ENCODE results near the gene SMARCD2.

The SMARCD2 gene

DNA sequence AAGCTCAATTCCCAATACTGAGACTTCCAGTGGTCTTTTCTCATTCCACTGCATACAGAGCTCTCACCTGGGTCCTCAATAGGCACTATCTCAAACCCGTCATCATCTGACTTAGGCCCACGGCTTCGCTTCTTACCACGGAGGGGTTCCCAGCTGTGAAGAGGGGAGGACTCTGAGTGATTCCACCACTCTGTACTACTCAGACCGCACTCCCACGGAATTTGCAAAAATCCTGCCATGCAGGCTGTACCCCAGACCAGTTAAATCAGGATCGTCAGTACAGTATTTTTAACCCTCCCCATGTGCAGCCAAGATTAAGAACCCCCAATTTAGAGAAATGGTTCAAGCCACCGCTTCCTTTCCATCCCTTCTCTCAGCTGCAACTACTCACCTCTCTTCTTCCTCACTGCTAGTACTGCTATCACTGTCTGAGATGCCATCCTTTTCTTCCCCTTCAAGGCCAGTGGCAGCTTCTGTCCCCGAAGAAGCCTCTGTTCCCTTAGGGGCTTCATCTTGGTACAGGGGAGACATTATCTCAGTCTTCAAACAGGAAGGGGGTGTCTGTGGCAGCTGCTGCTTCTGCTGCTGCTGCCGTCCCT, 21.4 kb downstream of the SMARCD2 start:
- H3K27ac ChIP-seq (ENCODE audit: low read length): no peak overlapping the region
- H3K4me1 ChIP-seq (ENCODE audit: control insufficient read depth, insufficient read depth, low read length): peaks cover 8% of the 10 kb centered on the region
- H3K27me3 ChIP-seq (ENCODE audit: control insufficient read depth in 1 of 2, insufficient read depth in 2 of 2, low read length in 2 of 2): no peaks in the 10 kb centered on the region
- peaks cover 76 to 78% of the 10 kb centered on the region in 2 donors for H3K36me3 ChIP-seq (ENCODE audit: control insufficient read depth in 2 of 2, insufficient read depth in 2 of 2, low read length in 2 of 2)
- no peak overlapping the region for H3K9ac ChIP-seq (ENCODE audit: low read length in 2 of 2)
- no peak overlapping the region for H3K4me3 ChIP-seq (ENCODE audit: low read length in 2 of 2)
- no peaks in the 10 kb centered on the region for H3K9me3 ChIP-seq (ENCODE audit: control insufficient read depth in 2 of 2, low read length in 2 of 2)

DNA sequence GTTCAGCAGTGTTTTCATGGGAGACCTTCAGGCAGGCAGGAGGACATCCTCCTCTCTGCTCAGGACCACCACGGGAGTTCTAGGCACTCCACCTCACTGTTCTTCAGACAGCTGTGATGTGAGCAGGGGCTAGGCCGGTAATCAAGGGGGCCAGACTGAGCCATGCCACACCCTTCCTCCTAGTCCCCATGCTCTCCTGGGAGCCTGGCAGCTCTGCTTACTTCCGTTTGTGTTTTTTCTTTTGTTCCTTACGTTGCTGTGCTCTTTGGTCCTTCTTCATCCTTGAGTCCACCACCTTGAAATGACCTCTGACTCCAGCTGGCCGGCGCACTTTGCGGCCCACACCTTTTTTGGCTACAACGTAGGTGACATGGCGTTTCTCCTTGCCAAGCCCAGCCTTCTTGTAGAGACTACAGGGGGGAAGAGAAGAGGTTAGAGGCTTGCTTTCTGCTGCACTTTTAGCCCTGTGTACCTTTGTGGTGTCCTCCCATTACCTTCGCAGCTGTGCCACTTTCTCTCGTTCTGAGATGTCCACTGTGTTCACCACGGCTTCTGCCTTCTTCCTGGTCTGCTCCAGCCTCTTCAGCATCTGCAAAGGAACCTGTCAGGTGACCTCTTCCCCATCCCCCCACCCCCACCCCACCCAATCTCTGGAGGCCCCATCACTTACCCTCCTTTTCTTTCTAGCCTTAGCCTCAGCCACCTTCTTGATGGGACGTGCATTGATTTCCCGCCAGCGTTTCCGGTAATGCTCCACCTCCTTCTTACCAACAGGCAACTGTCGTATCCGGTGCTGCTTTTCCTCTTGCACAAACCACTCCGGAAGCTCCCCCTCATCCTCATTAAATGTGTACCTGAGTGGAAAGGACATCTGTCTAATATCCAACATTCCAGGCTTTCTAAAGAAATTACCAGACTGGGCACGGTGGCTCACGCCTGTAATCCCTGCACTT, 22.6 kb downstream of the SMARCD2 start:
- H3K27ac ChIP-seq (ENCODE audit: low read length): no peak overlapping the region
- H3K4me3 ChIP-seq (ENCODE audit: low read length in 2 of 2): no peak overlapping the region
- H3K9ac ChIP-seq (ENCODE audit: low read length in 2 of 2): no peak overlapping the region
- H3K9me3 ChIP-seq (ENCODE audit: control insufficient read depth in 2 of 2, low read length in 2 of 2): no peaks in the 10 kb centered on the region
- no peaks in the 10 kb centered on the region for H3K4me1 ChIP-seq (ENCODE audit: control insufficient read depth, insufficient read depth, low read length)
- H3K36me3 ChIP-seq (ENCODE audit: control insufficient read depth in 2 of 2, insufficient read depth in 2 of 2, low read length in 2 of 2): peaks cover 78 to 82% of the 10 kb centered on the region in 2 donors
- H3K27me3 ChIP-seq (ENCODE audit: control insufficient read depth in 1 of 2, insufficient read depth in 2 of 2, low read length in 2 of 2): no peaks in the 10 kb centered on the region

DNA sequence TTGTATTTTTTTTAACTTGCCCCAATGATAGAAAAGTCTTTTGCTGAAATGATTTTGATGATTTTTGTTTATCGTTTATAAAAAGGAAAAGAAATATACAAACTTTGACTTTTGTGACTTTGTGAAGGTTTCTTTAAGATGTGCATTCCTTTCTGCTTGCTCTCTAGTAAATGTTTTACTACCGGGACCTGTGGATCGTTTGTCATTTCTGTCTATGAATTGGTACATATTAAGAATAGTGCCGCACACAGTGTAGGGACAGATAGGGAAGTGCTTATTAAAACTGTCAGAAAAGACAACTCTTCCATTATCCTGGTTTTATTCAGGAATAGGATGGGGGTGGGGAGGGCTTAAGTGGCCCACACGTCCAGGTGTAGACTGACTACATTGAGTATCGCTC, 23.4 kb downstream of the SMARCD2 start:
- Histone ChIP-seq H3K4me3 (ENCODE audit: low read length in 2 of 2) (no peak overlapping the region), H3K9me3 (ENCODE audit: control insufficient read depth in 2 of 2, low read length in 2 of 2) (no peaks in the 10 kb centered on the region), H3K9ac (ENCODE audit: low read length in 2 of 2) (no peak overlapping the region), H3K27ac (ENCODE audit: low read length) (no peak overlapping the region), H3K27me3 (ENCODE audit: control insufficient read depth in 1 of 2, insufficient read depth in 2 of 2, low read length in 2 of 2) (no peaks in the 10 kb centered on the region), H3K4me1 (ENCODE audit: control insufficient read depth, insufficient read depth, low read length) (no peaks in the 10 kb centered on the region), H3K36me3 (ENCODE audit: control insufficient read depth in 2 of 2, insufficient read depth in 2 of 2, low read length in 2 of 2) (peaks cover 76 to 78% of the 10 kb centered on the region in 2 donors)

DNA sequence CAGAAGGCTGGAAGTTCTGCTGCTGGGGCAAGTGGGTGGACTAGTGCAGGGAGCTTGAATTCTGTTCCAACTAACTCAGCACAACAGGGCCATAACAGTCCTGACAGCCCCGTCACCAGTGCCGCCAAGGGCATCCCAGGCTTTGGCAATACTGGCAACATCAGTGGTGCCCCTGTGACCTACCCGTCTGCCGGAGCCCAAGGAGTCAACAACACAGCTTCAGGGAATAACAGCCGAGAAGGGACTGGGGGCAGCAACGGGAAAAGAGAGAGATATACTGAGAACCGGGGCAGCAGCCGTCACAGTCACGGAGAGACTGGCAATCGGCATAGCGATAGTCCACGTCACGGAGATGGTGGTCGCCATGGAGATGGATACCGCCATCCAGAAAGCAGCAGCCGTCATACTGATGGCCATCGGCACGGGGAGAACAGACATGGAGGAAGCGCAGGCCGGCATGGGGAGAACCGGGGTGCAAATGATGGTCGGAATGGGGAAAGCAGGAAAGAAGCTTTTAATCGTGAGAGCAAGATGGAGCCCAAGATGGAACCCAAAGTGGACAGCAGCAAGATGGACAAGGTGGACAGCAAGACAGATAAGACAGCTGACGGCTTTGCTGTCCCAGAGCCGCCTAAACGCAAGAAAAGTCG, 24.6 kb downstream of the SMARCD2 start:
- Histone ChIP-seq H3K27ac (ENCODE audit: low read length) (no peak overlapping the region), H3K36me3 (ENCODE audit: control insufficient read depth in 2 of 2, insufficient read depth in 2 of 2, low read length in 2 of 2) (peaks cover 74 to 77% of the 10 kb centered on the region in 2 donors), H3K27me3 (ENCODE audit: control insufficient read depth in 1 of 2, insufficient read depth in 2 of 2, low read length in 2 of 2) (no peaks in the 10 kb centered on the region), H3K9ac (ENCODE audit: low read length in 2 of 2) (no peak overlapping the region), H3K4me3 (ENCODE audit: low read length in 2 of 2) (no peak overlapping the region), H3K4me1 (ENCODE audit: control insufficient read depth, insufficient read depth, low read length) (no peaks in the 10 kb centered on the region), H3K9me3 (ENCODE audit: control insufficient read depth in 2 of 2, low read length in 2 of 2) (no peaks in the 10 kb centered on the region)

DNA sequence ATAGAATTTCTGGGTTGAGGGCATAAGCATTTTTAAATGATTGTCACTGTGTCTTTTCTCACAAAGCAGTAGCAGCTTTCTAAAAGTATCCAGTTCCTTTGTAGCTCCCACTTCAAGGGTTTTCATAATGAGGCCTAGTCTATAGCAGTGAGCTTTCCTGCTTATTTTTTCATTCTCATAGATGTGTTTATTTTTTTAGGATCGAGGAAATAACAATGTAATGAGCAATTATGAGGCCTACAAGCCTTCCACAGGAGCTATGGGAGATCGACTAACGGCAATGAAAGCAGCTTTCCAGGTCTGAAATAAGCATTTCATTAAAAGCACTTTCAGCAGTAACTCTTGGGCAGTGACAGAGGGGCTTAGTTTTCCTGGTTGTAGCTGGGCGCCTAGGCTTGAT, 25.8 kb downstream of the SMARCD2 start:
- Histone ChIP-seq H3K27ac (ENCODE audit: low read length) (no peak overlapping the region), H3K9me3 (ENCODE audit: control insufficient read depth in 2 of 2, low read length in 2 of 2) (no peaks in the 10 kb centered on the region), H3K9ac (ENCODE audit: low read length in 2 of 2) (no peak overlapping the region), H3K4me1 (ENCODE audit: control insufficient read depth, insufficient read depth, low read length) (no peaks in the 10 kb centered on the region), H3K27me3 (ENCODE audit: control insufficient read depth in 1 of 2, insufficient read depth in 2 of 2, low read length in 2 of 2) (no peaks in the 10 kb centered on the region), H3K36me3 (ENCODE audit: control insufficient read depth in 2 of 2, insufficient read depth in 2 of 2, low read length in 2 of 2) (peaks cover 73 to 74% of the 10 kb centered on the region in 2 donors), H3K4me3 (ENCODE audit: low read length in 2 of 2) (no peak overlapping the region)

DNA sequence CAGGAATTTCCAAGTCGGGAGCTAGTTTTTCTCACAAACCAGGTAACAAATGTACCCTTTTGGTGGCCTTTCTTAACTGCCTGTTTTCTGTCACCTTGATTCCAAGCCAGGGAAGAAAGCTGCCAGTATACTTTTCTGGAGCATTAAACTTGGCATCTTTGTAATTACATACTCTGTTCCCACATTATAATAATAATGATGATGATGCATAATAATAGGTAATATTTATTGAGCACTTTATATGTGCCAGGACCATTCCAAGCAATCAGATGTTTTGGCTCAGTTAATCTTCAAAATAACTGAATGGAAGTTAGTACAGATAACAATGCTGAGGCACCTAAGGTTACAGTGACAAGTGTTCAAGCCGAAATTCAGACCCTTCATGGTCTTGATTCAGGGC, 26.4 kb downstream of the SMARCD2 start:
- no peaks in the 10 kb centered on the region for H3K27me3 ChIP-seq (ENCODE audit: control insufficient read depth in 1 of 2, insufficient read depth in 2 of 2, low read length in 2 of 2)
- peaks cover 74 to 76% of the 10 kb centered on the region in 2 donors for H3K36me3 ChIP-seq (ENCODE audit: control insufficient read depth in 2 of 2, insufficient read depth in 2 of 2, low read length in 2 of 2)
- no peak overlapping the region for H3K4me3 ChIP-seq (ENCODE audit: low read length in 2 of 2)
- H3K9me3 ChIP-seq (ENCODE audit: control insufficient read depth in 2 of 2, low read length in 2 of 2): no peaks in the 10 kb centered on the region
- H3K9ac ChIP-seq (ENCODE audit: low read length in 2 of 2): no peak overlapping the region
- no peak overlapping the region for H3K27ac ChIP-seq (ENCODE audit: low read length)
- H3K4me1 ChIP-seq (ENCODE audit: control insufficient read depth, insufficient read depth, low read length): no peaks in the 10 kb centered on the region

DNA sequence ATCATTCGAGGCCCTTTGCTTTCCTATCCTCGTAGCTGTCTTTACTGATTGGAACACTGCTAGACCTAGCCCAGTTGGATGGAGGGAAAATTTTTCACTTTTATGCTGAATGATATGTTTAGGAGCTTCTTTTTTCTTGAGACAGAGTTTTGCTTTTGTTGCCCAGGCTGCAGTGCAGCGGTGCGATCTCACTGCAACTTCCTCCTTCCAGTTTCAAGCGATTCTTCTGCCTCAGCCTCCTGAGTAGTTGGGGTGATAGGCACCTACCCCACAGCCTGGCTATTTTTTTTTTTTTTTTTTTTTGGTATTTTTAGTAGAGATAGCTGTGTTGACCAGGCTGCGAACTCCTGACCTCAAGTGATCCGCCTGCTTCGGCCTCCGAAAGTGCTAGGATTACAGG, 32.5 kb downstream of the SMARCD2 start:
- H3K9ac ChIP-seq (ENCODE audit: low read length in 2 of 2): no peak overlapping the region

DNA sequence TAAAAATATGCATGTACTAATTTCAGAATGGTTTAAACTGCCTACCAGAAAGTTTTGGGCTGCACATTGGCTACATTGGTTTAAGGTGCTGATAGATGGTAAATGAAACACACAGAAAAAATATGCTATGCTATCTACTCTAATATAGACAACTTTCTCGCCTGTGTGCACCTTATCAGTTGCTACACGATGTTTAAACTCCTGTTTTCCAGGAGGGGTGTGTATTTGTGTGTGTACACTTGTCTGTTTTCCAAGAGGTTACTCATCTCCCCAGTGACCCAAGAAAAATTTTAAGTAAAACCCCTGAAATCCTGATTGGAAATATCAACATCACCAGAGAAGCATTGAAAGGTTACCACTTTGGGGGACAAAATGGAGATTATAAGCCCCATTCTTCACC, 36.9 kb downstream of the SMARCD2 start:
- no peak overlapping the region for H3K9ac ChIP-seq (ENCODE audit: low read length in 2 of 2)
- H3K27me3 ChIP-seq (ENCODE audit: control insufficient read depth in 1 of 2, insufficient read depth in 2 of 2, low read length in 2 of 2): no peaks in the 10 kb centered on the region
- H3K36me3 ChIP-seq (ENCODE audit: control insufficient read depth in 2 of 2, insufficient read depth in 2 of 2, low read length in 2 of 2): peaks cover 46 to 55% of the 10 kb centered on the region in 2 donors

More for the DNA sequence above, 32.5 kb downstream of the SMARCD2 start:
- no peak overlapping the region for H3K4me3 ChIP-seq (ENCODE audit: low read length in 2 of 2)
- H3K36me3 ChIP-seq (ENCODE audit: control insufficient read depth in 2 of 2, insufficient read depth in 2 of 2, low read length in 2 of 2): peaks cover 60 to 70% of the 10 kb centered on the region in 2 donors
- H3K9me3 ChIP-seq (ENCODE audit: control insufficient read depth in 2 of 2, low read length in 2 of 2): no peaks in the 10 kb centered on the region
- no peaks in the 10 kb centered on the region for H3K4me1 ChIP-seq (ENCODE audit: control insufficient read depth, insufficient read depth, low read length)
- H3K27me3 ChIP-seq (ENCODE audit: control insufficient read depth in 1 of 2, insufficient read depth in 2 of 2, low read length in 2 of 2): no peaks in the 10 kb centered on the region
- H3K27ac ChIP-seq (ENCODE audit: low read length): no peak overlapping the region

DNA sequence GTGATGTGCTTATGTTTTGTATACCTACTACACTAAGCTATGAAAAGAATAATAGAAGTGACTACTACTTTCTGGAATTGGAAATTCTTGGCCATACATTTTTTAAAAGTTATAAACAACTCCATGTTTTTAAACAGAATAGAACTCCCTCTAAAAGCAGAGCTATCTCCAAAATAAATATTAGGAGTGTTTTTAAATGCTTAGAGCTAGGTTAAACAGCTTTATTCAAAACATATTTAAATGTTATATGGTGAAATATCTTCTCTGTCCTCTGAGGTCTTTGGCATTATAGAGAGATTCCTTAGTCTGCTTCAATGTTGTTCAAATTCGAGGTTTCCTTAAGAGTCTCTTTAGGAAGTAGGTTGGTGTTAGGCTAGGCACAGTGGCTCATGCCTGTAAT, 38.2 kb downstream of the SMARCD2 start:
- H3K9me3 ChIP-seq (ENCODE audit: control insufficient read depth in 2 of 2, low read length in 2 of 2): no peaks in the 10 kb centered on the region

More for the DNA sequence above, 36.9 kb downstream of the SMARCD2 start:
- no peaks in the 10 kb centered on the region for H3K9me3 ChIP-seq (ENCODE audit: control insufficient read depth in 2 of 2, low read length in 2 of 2)
- no peak overlapping the region for H3K27ac ChIP-seq (ENCODE audit: low read length)
- no peak overlapping the region for H3K4me3 ChIP-seq (ENCODE audit: low read length in 2 of 2)
- H3K4me1 ChIP-seq (ENCODE audit: control insufficient read depth, insufficient read depth, low read length): no peaks in the 10 kb centered on the region

DNA sequence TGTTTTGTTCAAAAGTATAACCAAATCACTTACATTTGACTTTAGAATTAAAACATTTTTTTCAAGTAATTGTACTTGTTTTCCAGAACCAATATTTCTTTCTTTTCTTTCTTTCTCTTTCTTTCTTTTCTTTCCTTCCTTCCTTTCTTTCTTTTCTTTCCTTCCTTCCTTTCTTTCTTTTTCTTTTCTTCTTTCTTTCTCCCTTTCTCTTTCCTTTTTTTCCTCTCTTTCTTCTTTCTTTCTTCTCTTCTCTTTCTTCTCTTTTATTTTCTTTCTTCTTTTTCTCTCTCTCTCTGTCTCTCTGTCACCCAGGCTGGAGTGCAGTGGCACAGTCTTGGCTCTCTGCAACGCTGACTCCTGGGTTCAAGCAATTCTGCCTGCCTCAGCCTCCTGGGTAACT, 41.7 kb downstream of the SMARCD2 start:
- Histone ChIP-seq H3K4me1 (ENCODE audit: control insufficient read depth, insufficient read depth, low read length) (no peaks in the 10 kb centered on the region), H3K27me3 (ENCODE audit: control insufficient read depth in 1 of 2, insufficient read depth in 2 of 2, low read length in 2 of 2) (no peaks in the 10 kb centered on the region), H3K9me3 (ENCODE audit: control insufficient read depth in 2 of 2, low read length in 2 of 2) (no peaks in the 10 kb centered on the region), H3K9ac (ENCODE audit: low read length in 2 of 2) (no peak overlapping the region), H3K4me3 (ENCODE audit: low read length in 2 of 2) (no peak overlapping the region), H3K27ac (ENCODE audit: low read length) (no peak overlapping the region), H3K36me3 (ENCODE audit: control insufficient read depth in 2 of 2, insufficient read depth in 2 of 2, low read length in 2 of 2) (peaks cover 46 to 65% of the 10 kb centered on the region in 2 donors)

More for the DNA sequence above, 38.2 kb downstream of the SMARCD2 start:
- Histone ChIP-seq H3K36me3 (ENCODE audit: control insufficient read depth in 2 of 2, insufficient read depth in 2 of 2, low read length in 2 of 2) (peaks cover 52 to 57% of the 10 kb centered on the region in 2 donors), H3K9ac (ENCODE audit: low read length in 2 of 2) (no peak overlapping the region), H3K27ac (ENCODE audit: low read length) (no peak overlapping the region), H3K4me3 (ENCODE audit: low read length in 2 of 2) (no peak overlapping the region), H3K4me1 (ENCODE audit: control insufficient read depth, insufficient read depth, low read length) (no peaks in the 10 kb centered on the region), H3K27me3 (ENCODE audit: control insufficient read depth in 1 of 2, insufficient read depth in 2 of 2, low read length in 2 of 2) (no peaks in the 10 kb centered on the region)

Data from stomach smooth muscle (tissue), 2 donors.